CMK (cell line): ENCODE data around the gene PRDM16.

Source experiments
- DNase-seq: peaks from one replicate; pipeline ENCODE4 v3.0.0-alpha.2; 2010; ENCODE audit warnings: low read depth

Gene PRDM16

GRCh38 chr1:3141129-3141528 is 72.1 kb downstream of the PRDM16 start:
- no peak for DNase-seq

GRCh38 chr1:3141836-3142235 is 72.8 kb downstream of the PRDM16 start:
- no peak for DNase-seq

- DNase-seq: no peak
These were observed 73.2 kb downstream of the PRDM16 start for GRCh38 chr1:3142236-3142635.

- DNase-seq: no peak
These were observed 73.7 kb downstream of the PRDM16 start for GRCh38 chr1:3142751-3143150.

GRCh38 chr1:3145532-3146325 is 76.7 kb downstream of the PRDM16 start:
- DNase-seq: no peak

GRCh38 chr1:3146458-3146857 is 77.5 kb downstream of the PRDM16 start:
- no peak for DNase-seq

GRCh38 chr1:3146907-3147306 is 77.9 kb downstream of the PRDM16 start:
- DNase-seq: no peak

- DNase-seq: no peak
These were observed 79.2 kb downstream of the PRDM16 start for GRCh38 chr1:3148171-3148570.

- no peak for DNase-seq
These were observed 80.3 kb downstream of the PRDM16 start for GRCh38 chr1:3149277-3149676.

GRCh38 chr1:3151456-3151855 is 82.5 kb downstream of the PRDM16 start:
- DNase-seq: no peak

- DNase-seq: no peak
These were observed 83.1 kb downstream of the PRDM16 start for GRCh38 chr1:3152143-3152542.

GRCh38 chr1:3153197-3153596 is 84.2 kb downstream of the PRDM16 start:
- DNase-seq: no peak

- DNase-seq: no peak
These were observed 85.1 kb downstream of the PRDM16 start for GRCh38 chr1:3153902-3154795.

- no peak for DNase-seq
These were observed 86.3 kb downstream of the PRDM16 start for GRCh38 chr1:3155056-3155925.

- DNase-seq: no peak
These were observed 86.9 kb downstream of the PRDM16 start for GRCh38 chr1:3155926-3156220.

GRCh38 chr1:3156936-3157335 is 87.9 kb downstream of the PRDM16 start:
- DNase-seq: no peak

- DNase-seq: no peak
These were observed 89.3 kb downstream of the PRDM16 start for GRCh38 chr1:3158347-3158746.

- no peak for DNase-seq
These were observed 90.1 kb downstream of the PRDM16 start for GRCh38 chr1:3159121-3159520.

- DNase-seq: no peak
These were observed 91.0 kb downstream of the PRDM16 start for GRCh38 chr1:3159996-3160395.

- no peak for DNase-seq
These were observed 91.7 kb downstream of the PRDM16 start for GRCh38 chr1:3160647-3161145.

- no peak for DNase-seq
These were observed 92.3 kb downstream of the PRDM16 start for GRCh38 chr1:3161176-3161840.
